PC-9 (cell line): ENCODE measurements around the gene NEU4. TPM values are rescaled to one million over a fixed set of nuclear protein-coding genes. Genes with fewer than 3 reads are reported as not detected.

ENCODE experiments used
- BruUV-seq: library from RNA; stranded (reverse); fragments of 400-500 nt; replicated peaks from 2 replicates; lab custom pipeline; 2021; lab: Mats Ljungman, UMichigan
- CTCF ChIA-PET: fragments of 300-600 bp; sonication (Branson Sonifier 250); formaldehyde crosslinking; loops from one replicate; lab custom pipeline; 2022; ENCODE audit warnings: antibody characterized with exemption; lab: Charles Lee
- POLR2A ChIA-PET: fragments of 300-600 bp; sonication (Branson Sonifier 250); formaldehyde crosslinking; loops from one replicate; lab custom pipeline; 2022; ENCODE audit warnings: antibody characterized with exemption; ENCODE audit not compliant: unreplicated experiment; lab: Charles Lee
- DNase-seq, 2 experiments: peaks; one replicate each; pipeline versions ENCODE4 v3.0.0 to v3.0.0-alpha.2; 2015 to 2022; ENCODE audit warnings: mixed read lengths in 1 of 2
- H2AFZ ChIP-seq: fragments of 200-600 bp; sonication (generic); 2 replicates; pipeline ENCODE4 v1.8.1; 2017; ENCODE audit warnings: antibody characterized with exemption
- H3F3A ChIP-seq: fragments of 200-600 bp; sonication (generic); 2 replicates; pipeline ENCODE4 v1.8.1; 2017; ENCODE audit warnings: antibody characterized with exemption, mild to moderate bottlenecking, low read depth; ENCODE audit not compliant: insufficient read depth
- H3K27ac ChIP-seq: fragments of 200-600 bp; sonication (generic); 2 replicates; pipeline ENCODE4 v1.6.1; 2016; ENCODE audit warnings: mixed run types
- H3K27me3 ChIP-seq: fragments of 200-600 bp; sonication (generic); 2 replicates; pipeline ENCODE4 v1.6.1; 2016; ENCODE audit warnings: low read depth, mixed run types; ENCODE audit not compliant: insufficient read depth
- H3K36me3 ChIP-seq: fragments of 200-600 bp; sonication (generic); 2 replicates; pipeline ENCODE4 v1.6.1; 2016; ENCODE audit warnings: low read depth, mixed run types
- H3K4me1 ChIP-seq: fragments of 200-600 bp; sonication (generic); replicated peaks from 2 replicates; pipeline ENCODE4 v1.6.1; 2016; ENCODE audit warnings: mixed run types; ENCODE audit not compliant: insufficient read depth
- H3K4me2 ChIP-seq: fragments of 200-600 bp; sonication (generic); 2 replicates; pipeline ENCODE4 v1.6.1; 2017; ENCODE audit warnings: mixed run types
- H3K4me3 ChIP-seq: fragments of 200-600 bp; sonication (generic); 2 replicates; pipeline ENCODE4 v1.6.1; 2016; ENCODE audit warnings: mixed run types
- H3K79me2 ChIP-seq: fragments of 200-600 bp; sonication (generic); 2 replicates; pipeline ENCODE4 v1.6.1; 2017; ENCODE audit warnings: low read depth, mixed run types
- H3K9me2 ChIP-seq: fragments of 200-600 bp; sonication (generic); 2 replicates; pipeline ENCODE4 v1.8.1; 2017; ENCODE audit warnings: mild to moderate bottlenecking; ENCODE audit not compliant: insufficient read depth
- H3K9me3 ChIP-seq: fragments of 200-600 bp; sonication (generic); 2 replicates; pipeline ENCODE4 v1.8.1; 2016; ENCODE audit warnings: low read depth; ENCODE audit not compliant: insufficient read depth
- H4K20me1 ChIP-seq: fragments of 200-600 bp; sonication (generic); 2 replicates; pipeline ENCODE4 v1.8.1; 2017; ENCODE audit not compliant: insufficient read depth
- EZH2 ChIP-seq: fragments of 200-600 bp; sonication (generic); IDR thresholded peaks from 2 replicates; pipeline ENCODE4 v1.8.0; 2017; ENCODE audit warnings: antibody characterized with exemption, low read depth
- intact Hi-C: fragments of 100-400 bp; cut with micrococcal nuclease; formaldehyde crosslinking; loops from one replicate; pipeline ENCODE4 v1.10.0; 2022; ENCODE audit not compliant: unreplicated experiment
- total RNA-seq: library from RNA; stranded (reverse); gene quantifications from 2 replicates; pipeline ENCODE4 v1.2.3, GENCODE V29; 2021
- TF ChIP-seq, protein P1 (sequence below): fragments of 200-600 bp; sonication (generic); conservative IDR thresholded peaks from 2 replicates; pipeline ENCODE4 v1.6.1; 2017; ENCODE audit warnings: mixed run types, antibody characterized with exemption, mild to moderate bottlenecking, moderate library complexity

The NEU4 gene
- total RNA-seq, 1 experiment from 2014 or later = 0.92 TPM

DNA sequence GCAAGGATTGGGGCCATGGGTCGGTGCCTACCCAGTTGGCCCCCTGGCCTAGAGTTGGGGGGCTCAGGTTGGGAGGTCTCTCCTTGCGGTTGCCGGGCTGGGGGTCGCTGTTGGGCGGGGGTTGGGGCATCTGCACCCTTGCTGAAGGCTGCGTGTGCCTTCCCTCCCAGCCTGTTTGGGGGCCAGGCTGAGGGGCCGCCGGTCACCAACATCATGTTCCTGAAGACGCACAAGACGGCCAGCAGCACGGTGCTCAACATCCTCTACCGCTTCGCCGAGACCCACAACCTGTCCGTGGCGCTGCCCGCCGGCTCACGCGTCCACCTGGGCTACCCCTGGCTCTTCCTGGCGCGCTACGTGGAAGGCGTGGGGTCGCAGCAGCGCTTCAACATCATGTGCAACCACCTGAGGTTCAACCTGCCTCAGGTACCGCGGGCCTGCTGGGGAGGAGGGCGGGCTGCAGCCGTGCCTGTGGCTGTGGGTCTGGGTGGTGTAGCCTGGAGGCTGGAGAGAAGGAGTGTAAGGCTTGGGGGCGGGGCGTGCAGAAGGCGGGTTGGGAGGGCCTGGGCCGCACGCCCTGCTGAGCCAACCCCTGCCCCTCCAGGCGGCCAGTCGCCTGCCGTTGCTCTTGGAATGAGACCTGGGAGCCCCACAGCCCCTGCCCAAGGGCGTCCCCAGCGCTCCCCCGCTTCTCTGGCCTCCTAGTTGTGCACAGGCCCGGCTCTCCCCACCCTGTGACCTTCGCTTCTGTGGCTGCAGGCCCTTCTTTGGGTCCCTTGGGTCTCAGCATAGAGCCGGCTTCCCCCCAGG lies 7.2 kb upstream of the NEU4 start:
- Histone ChIP-seq H3K79me2 (no peaks in the 10 kb centered on the region), H2AFZ (no peak overlapping the region), H3K9me2 (no peaks in the 10 kb centered on the region), H3K9me3 (no peaks in the 10 kb centered on the region), H3F3A (no peaks in the 10 kb centered on the region), H3K4me2 (no peak overlapping the region), H3K4me1 (no peaks in the 10 kb centered on the region), H3K4me3 (no peak overlapping the region), H3K27ac (no peak overlapping the region), H3K27me3 (peaks cover 13% of the 10 kb centered on the region), H4K20me1 (no peaks in the 10 kb centered on the region), H3K36me3 (no peaks in the 10 kb centered on the region)
- ChIA-PET POLR2A (no interaction called here), CTCF (no interaction called here)
- no peak for DNase-seq
- intact Hi-C loops = no loop called here
- BruUV-seq = no TSS peak
- no peak for TF ChIP-seq EZH2
- TF ChIP-seq, protein P1, sequence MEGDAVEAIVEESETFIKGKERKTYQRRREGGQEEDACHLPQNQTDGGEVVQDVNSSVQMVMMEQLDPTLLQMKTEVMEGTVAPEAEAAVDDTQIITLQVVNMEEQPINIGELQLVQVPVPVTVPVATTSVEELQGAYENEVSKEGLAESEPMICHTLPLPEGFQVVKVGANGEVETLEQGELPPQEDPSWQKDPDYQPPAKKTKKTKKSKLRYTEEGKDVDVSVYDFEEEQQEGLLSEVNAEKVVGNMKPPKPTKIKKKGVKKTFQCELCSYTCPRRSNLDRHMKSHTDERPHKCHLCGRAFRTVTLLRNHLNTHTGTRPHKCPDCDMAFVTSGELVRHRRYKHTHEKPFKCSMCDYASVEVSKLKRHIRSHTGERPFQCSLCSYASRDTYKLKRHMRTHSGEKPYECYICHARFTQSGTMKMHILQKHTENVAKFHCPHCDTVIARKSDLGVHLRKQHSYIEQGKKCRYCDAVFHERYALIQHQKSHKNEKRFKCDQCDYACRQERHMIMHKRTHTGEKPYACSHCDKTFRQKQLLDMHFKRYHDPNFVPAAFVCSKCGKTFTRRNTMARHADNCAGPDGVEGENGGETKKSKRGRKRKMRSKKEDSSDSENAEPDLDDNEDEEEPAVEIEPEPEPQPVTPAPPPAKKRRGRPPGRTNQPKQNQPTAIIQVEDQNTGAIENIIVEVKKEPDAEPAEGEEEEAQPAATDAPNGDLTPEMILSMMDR = no peak

DNA sequence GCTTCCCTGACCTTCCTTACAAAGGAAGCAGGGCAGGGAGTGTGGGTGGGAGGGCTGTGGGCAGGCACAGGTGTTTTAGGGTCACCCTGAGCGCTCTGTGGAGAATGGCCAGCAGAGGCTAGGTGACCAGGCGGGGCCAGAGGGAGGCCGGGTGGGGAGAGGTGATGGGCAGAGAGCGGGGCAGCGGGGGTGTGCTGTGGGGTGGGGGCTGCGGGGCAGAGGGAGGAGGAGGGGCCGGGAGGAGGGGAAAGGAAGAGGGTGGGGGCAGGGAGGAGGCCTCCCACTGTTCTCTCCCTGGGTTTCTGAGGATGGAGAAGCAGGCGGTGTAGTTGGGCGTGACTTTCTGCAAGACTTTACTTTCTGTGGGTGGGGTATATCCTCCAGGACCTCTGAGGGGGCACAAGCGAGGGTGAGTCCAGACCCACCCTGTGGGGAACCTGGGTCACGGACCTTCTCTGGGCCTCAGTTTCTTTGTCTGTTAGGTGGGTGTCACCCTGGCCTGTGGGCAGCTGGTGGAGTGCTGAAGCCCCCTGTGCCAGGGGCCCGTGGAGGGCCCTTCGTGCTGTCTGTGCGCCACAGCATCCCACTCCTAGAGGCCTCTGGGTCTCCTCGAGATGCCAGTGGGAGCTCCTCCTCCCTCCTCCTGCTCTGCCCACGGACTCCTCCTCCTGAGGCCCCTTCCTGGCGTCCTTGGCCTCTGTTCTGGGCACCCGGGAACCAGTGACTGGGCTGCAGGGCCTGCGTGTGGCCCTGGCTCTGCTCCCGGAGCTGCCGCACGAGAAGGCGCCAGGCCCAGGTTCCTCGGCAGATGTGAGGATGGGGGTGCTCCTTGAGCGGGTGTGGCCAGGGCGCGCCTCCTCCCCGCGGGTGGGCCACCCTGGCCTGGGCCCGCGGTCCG lies 6.3 kb upstream of the NEU4 start:
- H3K4me2 ChIP-seq = no peak overlapping the region
- H3F3A ChIP-seq = no peaks in the 10 kb centered on the region
- no peak for TF ChIP-seq EZH2
- TF ChIP-seq, protein P1 = no peak
- no peak overlapping the region for H2AFZ ChIP-seq
- DNase-seq = no peak
- H3K79me2 ChIP-seq = no peaks in the 10 kb centered on the region
- H3K27ac ChIP-seq = no peak overlapping the region
- no peak overlapping the region for H3K4me3 ChIP-seq
- peaks cover 8% of the 10 kb centered on the region for H3K27me3 ChIP-seq
- ChIA-PET POLR2A (no interaction called here), CTCF (interaction anchor here (0.6 kb wide), 1 partner anchor 1160 kb away, joined by 7 read pairs; no protein-coding TSS in a partner anchor)
- H3K9me2 ChIP-seq = no peaks in the 10 kb centered on the region
- no peaks in the 10 kb centered on the region for H3K4me1 ChIP-seq
- no TSS peak for BruUV-seq
- no peaks in the 10 kb centered on the region for H3K9me3 ChIP-seq
- no peaks in the 10 kb centered on the region for H4K20me1 ChIP-seq
- H3K36me3 ChIP-seq = no peaks in the 10 kb centered on the region
- intact Hi-C loops = no loop called here
